Keratinocyte (primary cell): Measurements from ENCODE around the gene PDCD6IP. TPM values are rescaled to one million over a fixed set of nuclear protein-coding genes. Genes with fewer than 3 reads are reported as not detected.

ENCODE experiments used
- DNase-seq: peaks from one replicate; pipeline ENCODE4 v3.0.0-alpha.2; 2011; ENCODE audit warnings: low read depth, missing footprints, low spot score
- FAIRE-seq: peaks from 2 replicates; lab custom pipeline; 2011; peaks lifted over from hg19 to GRCh38; lab: Jason Lieb, UNC
- H2AFZ ChIP-seq: 2 replicates; pipeline ENCODE4 v1.6.0; 2012; ENCODE audit warnings: low read length, control low read depth, inconsistent platforms; ENCODE audit not compliant: control insufficient read depth
- H3K27ac ChIP-seq: 2 replicates; pipeline ENCODE4 v1.5.1; 2011; ENCODE audit warnings: low read length; ENCODE audit not compliant: control insufficient read depth, insufficient read depth
- H3K27me3 ChIP-seq: 3 replicates; pipeline ENCODE4 v1.6.0; 2011; ENCODE audit warnings: low read length; ENCODE audit not compliant: control insufficient read depth, insufficient read depth; ENCODE audit errors: extremely low read depth
- H3K36me3 ChIP-seq, 2 experiments: 2 replicates in 1 of 2; 3 replicates in 1 of 2; pipeline ENCODE4 v1.5.1; 2011; ENCODE audit warnings: low read length in 2 of 2, mild to moderate bottlenecking in 1 of 2; ENCODE audit not compliant: control insufficient read depth in 2 of 2, insufficient read depth in 2 of 2; ENCODE audit errors: extremely low read depth in 1 of 2
- H3K4me1 ChIP-seq: 3 replicates; pipeline ENCODE4 v1.5.1; 2011; ENCODE audit warnings: low read length; ENCODE audit not compliant: control insufficient read depth, insufficient read depth; ENCODE audit errors: extremely low read depth
- H3K4me2 ChIP-seq: 3 replicates; pipeline ENCODE4 v1.6.0; 2011; ENCODE audit warnings: low read depth, low read length; ENCODE audit not compliant: control insufficient read depth, insufficient read depth; ENCODE audit errors: extremely low read depth
- H3K4me3 ChIP-seq, 3 experiments: fragments of 200-600 bp in 1 of 3; sonication (generic) in 1 of 3; 2 replicates in 2 of 3; 3 replicates in 1 of 3; pipeline ENCODE4 v1.5.1; 2011 to 2016; ENCODE audit warnings: low read length in 3 of 3, mild to moderate bottlenecking in 3 of 3, control low read depth in 2 of 3, inconsistent platforms in 1 of 3, low read depth in 1 of 3, mixed read lengths in 1 of 3, mixed run types in 1 of 3, moderate library complexity in 1 of 3; ENCODE audit not compliant: control insufficient read depth in 2 of 3, insufficient read depth in 2 of 3; ENCODE audit errors: extremely low read depth in 1 of 3
- H3K79me2 ChIP-seq: 2 replicates; pipeline ENCODE4 v1.6.0; 2012; ENCODE audit warnings: low read length; ENCODE audit not compliant: control insufficient read depth, insufficient read depth
- H3K9ac ChIP-seq: 3 replicates; pipeline ENCODE4 v1.6.0; 2011; ENCODE audit warnings: low read length; ENCODE audit not compliant: control insufficient read depth, insufficient read depth; ENCODE audit errors: extremely low read depth
- H3K9me1 ChIP-seq: 3 replicates; pipeline ENCODE4 v1.6.0; 2011; ENCODE audit warnings: low read length; ENCODE audit not compliant: control insufficient read depth, insufficient read depth; ENCODE audit errors: extremely low read depth
- H3K9me3 ChIP-seq: 2 replicates; pipeline ENCODE4 v1.5.1; 2012; ENCODE audit warnings: low read depth, low read length; ENCODE audit not compliant: control insufficient read depth
- H4K20me1 ChIP-seq: 3 replicates; pipeline ENCODE4 v1.6.0; 2011; ENCODE audit warnings: low read length; ENCODE audit not compliant: control insufficient read depth, insufficient read depth; ENCODE audit errors: extremely low read depth
- EZH2 ChIP-seq: IDR thresholded peaks from one replicate; pipeline ENCODE4 v1.6.1; 2012; ENCODE audit warnings: inconsistent platforms, mild to moderate bottlenecking, low read length, moderate library complexity
- dilution Hi-C: fragments of 300-500 bp; cut with MboI; formaldehyde crosslinking; loops from one replicate; pipeline ENCODE4 v1.7.0; 2020; ENCODE audit warnings: low sequenced_read_pairs; ENCODE audit not compliant: extremely low pct_ligation_motif_present
- polyA plus RNA-seq, 5 experiments: library from polyadenylated mRNA; depleted of rRNA in 3 of 5; stranded (reverse) in 3 of 5; stranded (forward) in 1 of 5; unstranded in 1 of 5; fragments of >200 nt; gene quantifications; 1 replicate in 1 of 5; 2 replicates in 3 of 5; 3 replicates in 1 of 5; pipeline versions ENCODE4 v1.2.1 to v1.2.3, GENCODE V29; 2011 to 2012; ENCODE audit warnings: missing spikeins in 2 of 5, low read depth in 1 of 5, low replicate concordance in 1 of 5
- TF ChIP-seq, protein P1 (sequence below), 3 experiments: IDR thresholded peaks in 1 of 3; conservative IDR thresholded peaks in 1 of 3; optimal IDR thresholded peaks in 1 of 3; 2 replicates in 2 of 3; 3 replicates in 1 of 3; pipeline versions ENCODE3 to v1.5.1; 2011; ENCODE audit warnings: low read length in 3 of 3, mild to moderate bottlenecking in 3 of 3, moderate library complexity in 2 of 3, control low read depth in 1 of 3, inconsistent platforms in 1 of 3; ENCODE audit not compliant: insufficient read depth in 2 of 3; ENCODE audit errors: extremely low read depth in 1 of 3

The PDCD6IP gene
- polyA plus RNA-seq, 1 donor (not counting 4 experiments of a cell fraction or from before 2014, with no cell fraction given), result 183 TPM

DNA sequence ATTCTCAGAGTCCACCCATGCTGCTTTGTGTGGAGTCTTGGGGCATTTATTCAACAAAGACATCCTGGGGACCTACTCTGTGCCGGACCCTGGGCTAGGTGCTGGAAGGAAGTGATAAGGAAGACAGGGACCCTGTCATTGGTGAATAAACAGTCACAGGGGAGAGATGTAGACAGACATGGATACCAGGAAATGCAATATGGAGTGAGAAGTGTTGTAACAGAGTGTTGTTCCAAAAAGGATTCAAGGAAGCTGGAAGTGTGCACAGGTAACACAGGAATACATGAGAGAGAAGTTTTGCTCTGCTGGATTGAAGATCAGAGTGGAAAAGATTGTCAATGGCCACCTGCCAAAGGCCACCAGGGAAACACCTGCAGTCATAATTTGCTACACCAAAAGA is 89.0 kb downstream of the PDCD6IP start:
- H3K4me3 ChIP-seq, result no peak overlapping the region
- H2AFZ ChIP-seq, result no peak overlapping the region
- H3K4me1 ChIP-seq, result peaks cover 8% of the 10 kb centered on the region
- FAIRE-seq (no peak), DNase-seq (no peak)
- H3K36me3 ChIP-seq, result no peaks in the 10 kb centered on the region
- H3K9me3 ChIP-seq, result no peaks in the 10 kb centered on the region
- dilution Hi-C loops, result no loop called here
- H3K27ac ChIP-seq, result no peak overlapping the region
- no peaks in the 10 kb centered on the region for H3K27me3 ChIP-seq
- no peaks in the 10 kb centered on the region for H3K79me2 ChIP-seq
- TF ChIP-seq, protein P1, sequence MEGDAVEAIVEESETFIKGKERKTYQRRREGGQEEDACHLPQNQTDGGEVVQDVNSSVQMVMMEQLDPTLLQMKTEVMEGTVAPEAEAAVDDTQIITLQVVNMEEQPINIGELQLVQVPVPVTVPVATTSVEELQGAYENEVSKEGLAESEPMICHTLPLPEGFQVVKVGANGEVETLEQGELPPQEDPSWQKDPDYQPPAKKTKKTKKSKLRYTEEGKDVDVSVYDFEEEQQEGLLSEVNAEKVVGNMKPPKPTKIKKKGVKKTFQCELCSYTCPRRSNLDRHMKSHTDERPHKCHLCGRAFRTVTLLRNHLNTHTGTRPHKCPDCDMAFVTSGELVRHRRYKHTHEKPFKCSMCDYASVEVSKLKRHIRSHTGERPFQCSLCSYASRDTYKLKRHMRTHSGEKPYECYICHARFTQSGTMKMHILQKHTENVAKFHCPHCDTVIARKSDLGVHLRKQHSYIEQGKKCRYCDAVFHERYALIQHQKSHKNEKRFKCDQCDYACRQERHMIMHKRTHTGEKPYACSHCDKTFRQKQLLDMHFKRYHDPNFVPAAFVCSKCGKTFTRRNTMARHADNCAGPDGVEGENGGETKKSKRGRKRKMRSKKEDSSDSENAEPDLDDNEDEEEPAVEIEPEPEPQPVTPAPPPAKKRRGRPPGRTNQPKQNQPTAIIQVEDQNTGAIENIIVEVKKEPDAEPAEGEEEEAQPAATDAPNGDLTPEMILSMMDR (optimal IDR thresholded peaks at IDR 0.05 in 1 of 3, IDR thresholded peaks at IDR 0.05 in 1 of 3, conservative IDR thresholded peaks at IDR 0.05 in 1 of 3; ENCODE audit: extremely low read depth in 1 of 3, insufficient read depth in 2 of 3, low read length in 3 of 3), result no peak
- TF ChIP-seq EZH2, result no peak
- no peak overlapping the region for H3K9ac ChIP-seq
- no peaks in the 10 kb centered on the region for H4K20me1 ChIP-seq
- no peak overlapping the region for H3K4me2 ChIP-seq
- H3K9me1 ChIP-seq, result no peaks in the 10 kb centered on the region

DNA sequence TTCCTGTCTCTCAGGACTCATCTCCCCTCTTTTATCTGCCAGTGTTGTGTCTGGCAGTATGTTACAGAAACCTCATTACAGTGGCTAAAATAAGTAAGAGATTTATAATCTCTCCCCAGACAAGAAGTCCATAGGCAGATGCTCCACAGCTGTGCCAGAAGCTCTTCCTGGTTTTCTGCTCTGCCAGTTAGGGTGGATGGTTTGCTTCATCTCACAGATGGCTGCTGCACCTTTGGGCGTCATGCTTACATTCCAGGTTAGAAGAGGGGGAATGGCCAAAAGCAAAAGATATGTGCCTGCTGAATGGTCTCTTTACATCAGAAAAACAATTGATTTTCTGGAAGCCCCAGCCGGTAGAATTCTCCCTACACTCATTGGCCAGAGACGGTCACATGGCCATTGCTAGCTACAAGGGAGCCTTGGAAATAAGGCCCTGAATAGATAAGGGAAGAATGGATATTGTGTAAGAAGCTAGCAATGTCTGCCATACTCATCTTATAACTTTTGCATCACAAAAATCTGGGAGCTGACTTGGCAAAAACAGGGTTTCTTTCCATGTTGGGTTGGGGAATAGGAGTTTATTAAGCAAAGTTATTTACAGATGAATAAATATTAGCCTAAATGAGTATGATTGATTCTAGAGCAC is 91.1 kb downstream of the PDCD6IP start:
- DNase-seq (no peak), FAIRE-seq (no peak)
- no peak overlapping the region for H3K27ac ChIP-seq
- no peak overlapping the region for H2AFZ ChIP-seq
- H3K27me3 ChIP-seq, result no peaks in the 10 kb centered on the region
- no peak overlapping the region for H3K4me3 ChIP-seq
- H3K4me2 ChIP-seq, result no peak overlapping the region
- TF ChIP-seq EZH2, result no peak
- TF ChIP-seq, protein P1 (optimal IDR thresholded peaks at IDR 0.05 in 1 of 3, IDR thresholded peaks at IDR 0.05 in 1 of 3, conservative IDR thresholded peaks at IDR 0.05 in 1 of 3; ENCODE audit: extremely low read depth in 1 of 3, insufficient read depth in 2 of 3, low read length in 3 of 3), result no peak
- peaks cover 4% of the 10 kb centered on the region for H3K4me1 ChIP-seq
- H3K36me3 ChIP-seq, result no peaks in the 10 kb centered on the region
- H3K9ac ChIP-seq, result no peak overlapping the region
- no peaks in the 10 kb centered on the region for H3K9me3 ChIP-seq
- H4K20me1 ChIP-seq, result no peaks in the 10 kb centered on the region
- H3K79me2 ChIP-seq, result no peaks in the 10 kb centered on the region
- no peaks in the 10 kb centered on the region for H3K9me1 ChIP-seq
- dilution Hi-C loops, result no loop called here
